ENCODE results near the gene BCAS3.

Gene BCAS3

DNA sequence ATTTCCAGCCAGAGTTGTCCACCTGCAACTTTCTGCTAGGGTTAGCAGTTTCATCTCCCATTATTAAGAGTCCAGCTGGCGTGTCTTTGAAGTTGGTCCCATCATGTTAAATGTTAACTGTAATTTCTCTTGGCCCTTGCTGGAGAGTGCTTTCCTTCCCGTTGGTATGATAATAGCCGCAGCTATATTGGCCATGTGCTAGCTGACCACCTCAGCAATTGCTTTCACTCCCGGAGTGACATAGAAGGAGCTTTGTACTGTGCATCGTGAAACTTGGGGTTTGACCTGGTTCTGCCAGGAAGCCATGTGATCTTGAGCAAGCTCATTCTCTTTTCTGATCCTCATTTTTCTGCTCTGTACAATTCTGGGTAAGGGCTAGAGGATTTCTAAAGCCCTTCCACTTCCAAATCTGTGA is 641.0 kb downstream of the BCAS3 start:
- DNase-seq (ENCODE audit: low spot score) = no peak

DNA sequence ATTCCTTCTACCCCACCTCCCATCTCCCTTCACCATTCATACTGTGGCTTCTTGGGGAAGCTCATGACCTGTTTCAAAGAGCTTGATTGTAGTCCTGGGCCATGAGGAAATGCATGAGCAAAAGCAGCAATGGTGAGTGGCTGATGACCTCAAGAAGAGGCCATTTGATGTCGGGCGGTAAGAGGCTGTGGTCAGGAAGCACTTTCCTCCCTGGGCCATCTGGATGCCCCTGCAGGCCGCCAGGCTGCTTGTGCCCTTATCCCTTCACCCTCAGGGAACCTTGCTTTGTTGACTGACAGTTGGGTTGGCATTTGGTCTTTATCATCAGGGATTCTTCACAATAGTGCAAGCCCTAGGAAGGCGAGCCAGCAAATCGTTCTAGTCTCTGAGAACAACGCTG is 643.7 kb downstream of the BCAS3 start:
- DNase-seq (ENCODE audit: low spot score) = peak; percentile 38

DNA sequence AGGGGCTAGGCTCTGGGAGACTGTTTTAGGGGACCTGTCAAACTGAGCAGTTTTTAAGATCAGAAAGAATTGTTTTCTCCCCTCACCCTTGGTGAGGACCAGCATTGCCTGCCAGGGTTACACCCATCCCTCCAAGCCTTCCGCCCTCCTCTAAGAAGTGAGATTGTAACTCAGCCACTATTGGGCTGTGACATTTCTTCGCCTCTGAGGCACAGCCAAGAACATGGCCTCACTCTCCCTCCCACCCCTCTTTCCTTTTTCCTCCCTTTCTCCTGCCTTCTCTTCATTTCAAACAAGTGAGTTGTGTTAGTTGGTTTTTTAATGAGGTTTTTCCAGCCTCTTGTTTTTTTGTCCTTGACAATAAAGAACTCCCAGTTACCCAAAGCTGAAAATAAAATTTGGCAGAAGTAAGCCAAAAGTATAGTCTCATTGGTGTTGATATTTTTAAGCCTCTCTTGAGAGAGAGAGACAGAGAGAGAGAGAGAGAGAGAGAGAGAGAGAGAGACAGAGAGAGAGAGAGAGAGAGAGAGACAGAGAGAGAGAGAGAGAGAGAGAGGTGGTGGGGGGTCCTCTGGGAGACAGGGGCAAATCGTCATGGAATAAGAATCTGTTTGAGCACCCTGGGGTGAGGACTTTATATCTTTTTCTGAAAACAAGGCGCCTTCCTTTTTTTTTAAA is 644.8 kb downstream of the BCAS3 start:
- no peak for DNase-seq (ENCODE audit: low spot score)

DNA sequence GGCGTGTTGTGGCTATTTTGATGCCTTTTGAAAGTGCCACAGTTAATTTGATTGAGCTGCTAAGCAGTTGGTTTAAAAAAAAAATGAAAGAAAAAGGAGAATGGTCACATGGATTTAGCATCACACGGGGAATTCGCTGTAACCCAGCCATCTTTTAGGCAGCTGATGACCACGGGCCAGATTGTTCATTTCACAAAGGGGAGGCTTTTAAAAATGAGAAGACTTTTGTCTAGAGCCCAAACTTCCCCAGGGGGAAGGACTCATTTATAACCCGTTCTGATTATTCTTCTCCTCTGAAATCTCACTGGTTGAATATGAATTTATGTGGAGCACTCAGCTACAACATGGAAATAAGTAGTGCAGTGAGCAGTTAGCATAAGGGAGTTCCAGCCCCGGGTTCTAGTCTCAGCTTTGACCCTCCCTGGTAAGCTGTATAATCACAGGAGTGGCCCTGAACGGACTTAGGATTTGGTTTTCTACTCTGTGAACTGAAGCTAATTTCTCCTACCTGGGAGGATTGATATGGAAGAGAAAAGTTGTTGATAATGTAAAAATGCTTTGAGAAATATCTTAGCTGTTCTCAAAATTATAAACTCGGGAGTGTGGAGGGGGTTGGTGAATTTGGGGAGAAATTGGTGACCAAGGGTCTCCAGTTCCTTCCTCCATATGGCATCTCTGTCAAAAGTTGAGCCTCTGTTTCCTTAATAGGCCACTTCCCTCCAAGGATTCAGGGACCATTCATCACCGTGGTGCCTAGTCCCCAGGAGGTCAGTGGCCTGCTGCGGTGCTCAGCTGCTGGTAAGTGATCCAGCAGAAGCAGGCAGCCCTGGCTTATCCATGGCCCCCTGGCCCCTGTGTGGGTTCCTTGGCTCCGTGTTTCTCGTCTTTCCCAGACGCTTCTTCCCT is 645.6 kb downstream of the BCAS3 start:
- no peak for DNase-seq (ENCODE audit: low spot score)

- no peak for DNase-seq (ENCODE audit: low spot score)
Measured at GRCh38 chr17:61323909-61324868, 646.5 kb downstream of the BCAS3 start.

DNA sequence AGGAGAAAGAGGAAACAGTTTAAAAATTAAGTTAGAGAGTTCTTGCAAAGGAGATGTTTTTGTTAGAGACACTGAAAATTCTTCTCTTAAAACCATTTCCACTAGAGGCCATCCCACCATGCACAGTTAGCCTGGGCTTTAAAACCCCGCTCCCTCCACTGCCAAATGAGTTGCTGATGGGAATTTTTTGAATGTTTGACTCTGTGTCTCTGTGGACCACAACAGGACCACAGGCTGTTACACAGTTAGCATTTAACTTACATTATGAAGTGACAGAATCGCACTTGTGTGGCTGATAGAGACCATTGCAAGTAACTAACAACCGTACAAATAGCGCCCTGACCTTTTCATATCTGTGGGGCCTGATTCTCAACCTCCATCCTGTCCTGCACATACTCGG is 647.3 kb downstream of the BCAS3 start:
- no peak for DNase-seq (ENCODE audit: low spot score)

GRCh38 chr17:61325382-61326073 is 647.9 kb downstream of the BCAS3 start:
- DNase-seq (ENCODE audit: low spot score) = no peak

DNA sequence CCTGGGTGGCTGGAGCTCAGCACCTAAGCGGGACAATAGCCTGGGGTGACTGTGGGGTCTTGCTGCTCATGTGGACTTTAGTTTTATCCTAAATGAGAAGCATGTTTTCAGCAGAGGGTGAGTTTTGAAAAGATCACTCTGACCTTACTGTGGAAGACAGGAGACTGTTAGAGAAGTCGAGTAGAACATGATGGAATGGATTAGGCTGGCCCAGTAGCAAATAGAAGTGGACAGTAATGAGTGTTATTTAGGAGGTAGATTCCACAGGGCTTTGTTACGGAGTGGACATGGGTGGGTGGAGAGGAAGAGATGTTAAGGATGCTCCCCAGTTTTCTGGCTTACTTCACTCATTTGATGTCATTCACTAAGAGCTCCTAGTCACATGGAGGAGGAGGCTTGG is 648.7 kb downstream of the BCAS3 start:
- DNase-seq (ENCODE audit: low spot score) = no peak

GRCh38 chr17:61328351-61328750 is 650.7 kb downstream of the BCAS3 start:
- DNase-seq (ENCODE audit: low spot score) = no peak

- no peak for DNase-seq (ENCODE audit: low spot score)
Measured at GRCh38 chr17:61330174-61331150, 652.8 kb downstream of the BCAS3 start.

GRCh38 chr17:61331178-61331577 is 653.5 kb downstream of the BCAS3 start:
- DNase-seq (ENCODE audit: low spot score) = no peak

- no peak for DNase-seq (ENCODE audit: low spot score)
Measured at GRCh38 chr17:61331886-61332285, 654.2 kb downstream of the BCAS3 start.

DNA sequence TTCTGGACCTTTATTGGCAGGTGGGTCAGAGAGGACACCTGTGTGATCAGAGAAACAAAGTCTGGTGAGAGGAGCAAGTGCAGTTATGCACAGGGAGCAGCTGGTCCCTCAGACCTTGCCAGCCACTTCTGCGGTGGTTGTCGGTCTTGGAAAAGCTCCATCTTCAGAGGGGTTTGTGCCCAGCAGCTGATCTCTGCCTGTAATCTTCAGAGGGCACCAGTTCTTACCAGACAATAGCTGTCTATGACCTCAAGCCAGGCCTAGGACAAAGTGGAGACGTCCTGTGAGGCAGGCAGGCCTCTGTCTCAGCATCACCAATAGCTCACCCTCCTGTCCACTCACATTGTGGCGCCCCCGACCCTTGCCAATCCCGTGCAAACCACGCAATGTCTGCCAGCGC is 655.5 kb downstream of the BCAS3 start:
- DNase-seq (ENCODE audit: low spot score) = no peak

GRCh38 chr17:61334673-61335072 is 657.0 kb downstream of the BCAS3 start:
- DNase-seq (ENCODE audit: low spot score) = no peak

- DNase-seq (ENCODE audit: low spot score) = no peak
Measured at GRCh38 chr17:61335105-61335844, 657.6 kb downstream of the BCAS3 start.

GRCh38 chr17:61335845-61336655 is 658.4 kb downstream of the BCAS3 start:
- DNase-seq (ENCODE audit: low spot score) = no peak

DNA sequence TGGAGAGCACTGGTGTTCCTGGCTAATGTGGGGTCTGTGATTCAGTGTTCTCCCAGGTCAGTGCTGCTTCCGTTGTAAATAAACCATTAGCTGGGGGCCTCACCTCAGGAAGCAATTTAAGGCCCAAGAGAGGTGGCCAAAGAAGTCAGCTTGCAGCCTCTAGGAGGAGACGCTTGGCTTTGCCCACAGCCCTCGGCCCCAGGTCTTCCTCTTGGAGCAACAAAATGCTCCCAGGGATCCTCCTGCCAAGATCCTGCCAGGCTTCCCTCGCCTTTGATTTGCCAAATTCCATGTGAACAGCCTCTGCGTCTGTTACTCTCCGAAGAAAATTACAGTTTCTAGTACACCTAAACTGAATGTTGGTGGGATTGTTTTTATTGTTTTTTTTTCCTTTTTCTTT is 659.6 kb downstream of the BCAS3 start:
- DNase-seq (ENCODE audit: low spot score) = peak; percentile 30

GRCh38 chr17:61338000-61338798 is 660.5 kb downstream of the BCAS3 start:
- no peak for DNase-seq (ENCODE audit: low spot score)
